HG03460 (cell line): ENCODE results near the gene TNNC1.

Experiments
- ATAC-seq: cut with Tn5 transposase; IDR thresholded peaks from one replicate; pipeline ENCODE4 v1.9.1; 2021; ENCODE audit not compliant: unreplicated experiment

Gene TNNC1

DNA sequence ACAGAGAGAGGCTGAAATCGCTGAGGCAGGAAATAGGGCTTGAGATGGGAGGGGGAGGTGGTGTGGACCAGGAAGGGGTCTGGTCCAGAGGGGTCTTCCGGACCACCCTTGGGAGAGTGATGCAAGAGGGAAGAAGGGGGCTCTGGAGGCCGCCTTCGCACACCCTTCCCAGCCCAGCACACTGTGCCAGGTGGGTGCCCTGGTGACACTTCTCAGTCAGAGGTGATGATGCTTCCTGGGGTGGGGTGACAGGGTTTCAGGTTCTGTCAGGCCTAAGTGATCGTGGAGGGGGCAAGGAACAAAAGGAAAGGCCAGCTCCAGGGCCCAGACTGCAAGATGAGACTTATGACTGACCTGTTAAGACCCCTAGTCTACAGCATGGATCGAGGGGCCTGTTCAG, 21.6 kb downstream of the TNNC1 start:
- no peak for ATAC-seq

DNA sequence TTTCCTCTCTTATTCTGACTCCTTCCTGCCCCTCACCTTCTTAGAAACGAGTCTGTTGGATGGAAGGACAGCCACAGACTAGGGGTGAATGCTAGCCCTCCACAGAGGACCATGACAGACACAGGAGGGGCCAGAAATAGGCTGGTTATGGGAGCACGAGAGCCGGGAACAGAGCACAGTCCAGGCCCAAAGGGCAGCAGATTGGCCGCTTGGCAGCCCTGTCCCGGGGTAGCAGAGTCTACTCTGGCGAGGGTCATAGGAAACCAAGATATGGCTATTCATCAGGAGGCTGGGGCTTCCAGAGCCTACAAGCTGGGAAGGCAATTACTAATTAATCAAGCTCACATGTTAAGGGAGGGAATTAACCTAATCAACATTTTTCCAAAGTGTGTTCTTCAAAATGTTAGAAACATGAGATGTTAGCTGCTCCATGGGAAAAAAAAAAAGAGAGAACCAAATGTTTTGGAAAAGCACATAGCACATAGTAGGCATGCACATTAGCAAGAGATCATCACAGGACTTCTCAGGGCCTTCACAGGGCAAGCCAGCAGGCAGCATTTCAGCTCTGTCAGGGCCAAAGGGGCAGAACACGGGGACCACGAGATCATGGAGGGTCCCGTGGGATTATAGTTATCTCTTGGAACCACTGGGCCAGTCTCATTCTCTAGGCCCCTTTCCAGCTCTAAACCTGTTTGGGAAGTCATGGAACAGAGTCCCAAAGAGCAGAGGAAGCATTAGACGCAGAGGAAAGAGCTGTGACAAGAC, 22.2 kb downstream of the TNNC1 start:
- ATAC-seq: no peak

DNA sequence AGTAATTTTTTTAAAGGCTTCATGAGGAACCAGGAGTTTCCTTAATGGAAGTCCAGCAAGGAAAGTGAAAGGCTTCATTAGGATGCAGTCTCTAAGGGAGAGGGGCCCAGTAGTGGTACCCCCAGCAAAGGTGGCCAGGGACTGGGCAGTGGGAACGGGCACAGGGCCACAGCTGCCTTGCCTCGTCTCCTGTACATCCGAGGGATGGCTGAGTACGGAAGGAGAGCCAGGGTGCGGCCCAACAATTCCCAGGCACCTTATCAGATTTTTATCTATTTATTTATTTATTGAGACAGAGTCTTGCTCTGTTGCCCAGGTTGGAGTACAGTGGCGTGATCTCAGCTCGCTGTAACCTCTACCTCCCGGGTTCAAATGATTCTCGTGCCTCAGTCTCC, 23.4 kb downstream of the TNNC1 start:
- ATAC-seq: no peak

DNA sequence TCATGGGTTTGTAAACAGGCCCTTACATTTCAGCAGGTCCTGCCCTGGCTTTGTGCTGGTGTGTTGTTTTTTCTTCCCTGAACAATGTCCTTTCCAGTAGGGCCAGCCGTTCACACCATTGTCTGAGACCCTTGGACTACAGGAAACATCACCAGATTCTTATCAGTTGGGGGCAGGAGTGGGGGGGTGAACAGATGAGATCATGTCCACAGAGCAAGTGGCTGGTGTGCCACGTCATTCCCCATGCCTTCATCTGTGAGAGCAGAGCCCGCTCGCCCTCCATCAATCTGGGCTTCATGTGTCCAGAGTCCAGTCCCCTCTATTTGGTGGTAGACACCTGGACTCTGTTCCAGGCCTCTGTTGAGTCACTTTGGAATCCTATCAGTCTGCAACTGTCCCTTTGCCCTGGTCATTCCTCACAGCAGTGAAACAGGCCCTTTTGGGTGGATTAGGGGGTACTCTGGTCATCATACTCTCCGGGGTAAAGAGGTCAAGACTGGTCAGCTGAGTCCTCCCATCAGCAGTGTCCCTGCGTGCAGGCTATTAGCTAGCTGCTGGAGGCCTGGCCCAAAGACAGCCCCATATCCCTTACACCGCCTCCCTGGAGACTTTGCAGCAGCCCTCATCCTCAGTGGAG, 23.9 kb downstream of the TNNC1 start:
- ATAC-seq: no peak

DNA sequence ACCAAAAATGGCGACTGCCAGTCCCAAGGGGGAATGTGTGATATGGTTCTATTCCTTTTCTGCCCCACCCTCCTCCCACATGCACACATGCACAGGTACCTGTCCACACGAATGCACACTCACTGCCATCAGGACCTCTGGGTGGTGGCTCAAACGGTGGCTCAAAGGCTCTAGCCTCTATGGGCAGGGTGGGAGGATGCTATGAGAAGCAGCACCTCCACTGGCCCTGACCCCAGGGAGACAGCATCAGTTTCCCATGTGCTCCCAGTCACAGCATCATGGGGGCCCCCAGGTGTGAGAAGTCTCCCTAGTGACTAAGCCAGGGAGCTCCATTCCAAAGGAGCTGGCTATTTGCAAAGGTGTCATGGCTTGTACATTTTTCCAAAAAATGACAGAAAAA, 24.8 kb downstream of the TNNC1 start:
- no peak for ATAC-seq

DNA sequence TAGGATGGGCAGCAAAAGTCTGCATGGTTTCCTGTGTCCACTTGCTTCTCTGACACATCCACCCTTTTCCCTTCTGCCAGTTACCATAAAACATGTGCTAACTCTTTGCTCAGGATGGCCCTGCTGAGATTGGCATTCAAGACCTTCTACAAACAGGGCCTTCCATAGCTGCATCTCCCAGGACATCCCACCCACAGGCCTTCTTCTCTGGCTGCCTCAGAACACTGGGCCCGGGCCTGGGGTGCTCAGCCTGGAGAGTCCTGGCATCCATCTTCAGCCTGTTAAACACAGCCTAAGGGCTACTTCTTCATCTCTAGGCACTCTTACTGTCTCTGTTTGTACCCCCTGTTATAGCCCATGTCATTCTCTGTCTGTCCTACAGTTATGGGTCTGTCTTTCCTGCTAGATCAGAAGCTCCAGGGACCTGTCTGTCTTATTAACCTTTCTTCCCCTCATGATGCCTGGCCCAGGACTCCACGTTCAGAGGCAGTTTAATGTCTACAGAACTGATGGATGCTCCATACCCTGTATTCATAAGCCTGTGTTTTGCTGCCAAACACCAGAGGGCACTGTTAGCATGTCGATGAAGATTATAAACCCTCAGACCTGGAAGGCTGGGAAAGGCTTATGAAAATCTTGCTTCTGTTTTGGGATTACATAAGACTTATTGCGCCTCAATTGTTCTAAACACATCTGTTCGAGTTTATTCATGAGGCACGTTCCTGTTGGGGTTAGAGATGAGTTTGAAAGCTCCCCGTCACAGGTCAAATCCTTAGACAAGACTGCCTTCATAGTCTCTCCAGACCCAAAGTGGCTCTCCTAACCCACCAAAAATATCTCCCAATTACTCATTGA, 25.5 kb downstream of the TNNC1 start:
- ATAC-seq: no peak

DNA sequence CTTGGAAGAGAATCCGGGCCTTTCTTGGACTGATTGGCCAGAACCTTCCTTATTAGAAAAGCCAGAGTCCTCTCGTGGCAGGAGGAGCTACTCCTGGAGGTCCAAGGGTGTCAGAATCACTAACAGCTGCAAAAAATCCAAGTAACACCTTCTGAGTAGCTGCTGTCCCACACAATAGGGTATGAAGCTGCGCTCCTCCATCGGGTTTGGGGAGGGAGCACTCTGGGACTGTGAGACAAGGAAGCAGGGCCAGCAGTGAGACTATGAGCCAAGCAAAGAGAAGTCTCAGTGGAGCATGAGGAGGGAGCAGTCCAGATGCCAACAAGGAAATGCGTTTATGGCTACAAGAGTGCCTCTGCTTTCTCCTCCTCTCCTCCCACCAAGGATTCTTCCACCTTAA, 30.7 kb downstream of the TNNC1 start:
- no peak for ATAC-seq

DNA sequence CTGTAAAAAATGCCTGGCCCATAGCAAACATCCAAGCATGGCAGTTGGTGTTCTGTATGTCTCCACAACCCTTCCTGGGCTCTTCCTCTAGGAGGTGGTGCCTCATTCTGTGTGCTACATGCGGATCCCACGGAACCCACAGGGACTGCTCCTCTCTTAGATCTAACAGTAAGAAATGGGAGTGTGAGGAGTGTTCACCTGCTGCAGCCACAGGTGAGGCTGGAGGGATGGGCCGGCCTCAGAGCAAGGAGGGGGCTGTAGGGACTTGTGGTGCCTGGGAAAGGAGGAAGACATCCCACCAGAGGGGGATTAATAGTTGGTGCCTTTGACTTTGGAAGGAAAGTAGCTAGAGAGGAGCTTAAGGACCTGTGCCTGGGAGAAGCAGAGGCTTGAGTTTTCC, 31.2 kb downstream of the TNNC1 start:
- no peak for ATAC-seq

DNA sequence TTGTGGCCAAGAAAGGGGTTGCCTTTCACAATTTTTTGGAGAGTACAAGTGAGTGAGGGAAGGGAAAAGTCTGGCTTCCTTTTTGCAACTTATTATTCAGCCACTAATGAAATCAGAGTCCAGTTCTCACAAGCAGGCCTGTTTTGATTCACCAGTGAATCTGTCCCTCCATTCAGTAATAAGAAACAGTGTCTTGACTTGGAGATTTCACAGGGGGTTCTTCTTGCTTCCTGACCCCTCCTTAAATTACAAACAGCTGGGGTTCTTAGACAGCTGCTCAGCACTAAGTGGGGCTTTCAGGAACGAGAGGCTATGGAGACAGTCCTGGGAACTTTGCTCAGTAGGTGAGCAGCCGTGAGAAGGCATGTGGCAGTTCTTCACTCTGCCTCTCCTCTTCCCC, 33.5 kb downstream of the TNNC1 start:
- no peak for ATAC-seq

DNA sequence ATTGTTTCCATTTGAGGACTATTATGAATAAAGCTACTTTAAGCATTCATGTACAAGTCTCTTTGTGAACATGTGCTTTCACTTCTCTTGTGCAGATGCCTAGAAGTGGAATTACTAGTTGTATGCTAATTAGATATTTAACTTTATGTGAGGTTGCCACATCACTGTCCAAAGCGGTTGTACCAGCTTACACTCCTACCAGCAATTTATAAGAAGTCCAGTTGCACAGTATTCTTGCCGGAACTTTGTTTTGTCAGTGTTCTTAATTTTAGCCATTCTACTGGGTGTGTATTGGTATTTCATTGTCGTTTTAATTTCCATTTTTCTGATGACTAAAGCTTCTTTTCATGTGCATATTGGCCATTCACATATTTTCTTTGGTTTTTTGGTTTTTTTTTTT, 38.0 kb downstream of the TNNC1 start:
- no peak for ATAC-seq

DNA sequence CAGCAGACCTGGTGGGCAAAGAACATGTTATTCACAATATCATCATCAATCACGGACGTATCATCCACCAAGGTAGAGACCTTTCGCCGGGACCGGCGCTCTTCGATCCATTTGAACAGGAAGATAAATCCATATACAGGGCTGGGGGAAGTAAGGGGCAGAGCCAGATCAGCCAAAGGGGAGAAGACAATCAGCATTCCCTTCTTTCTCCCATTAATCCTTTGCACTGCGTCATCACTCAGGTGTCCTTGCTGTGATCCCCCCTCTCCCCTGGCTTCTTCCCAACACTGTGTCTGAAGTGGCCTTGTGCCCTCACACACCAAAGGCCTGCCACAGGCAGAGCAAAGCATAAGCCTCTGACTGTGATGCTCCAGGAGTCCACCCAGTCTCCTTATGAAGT, 45.4 kb downstream of the TNNC1 start:
- ATAC-seq: no peak

DNA sequence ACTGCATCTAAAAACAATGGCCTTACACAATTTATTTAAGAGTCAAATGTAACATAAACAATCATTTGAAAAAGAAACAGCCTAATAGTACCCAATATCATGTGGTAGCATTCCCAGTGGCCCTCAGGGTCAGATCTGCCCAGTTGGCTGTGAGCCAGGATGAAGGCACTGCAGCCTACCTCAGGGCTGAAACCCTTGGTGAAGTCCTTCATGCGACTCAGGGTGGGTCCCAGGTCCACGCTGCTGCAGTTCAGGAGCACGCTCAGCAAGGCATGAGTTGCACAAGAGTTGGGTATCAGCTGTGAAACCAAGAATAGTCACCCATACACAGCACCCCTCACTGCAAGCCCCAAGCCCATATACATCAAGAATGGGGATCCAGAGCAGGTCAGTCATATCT, 46.1 kb downstream of the TNNC1 start:
- no peak for ATAC-seq

DNA sequence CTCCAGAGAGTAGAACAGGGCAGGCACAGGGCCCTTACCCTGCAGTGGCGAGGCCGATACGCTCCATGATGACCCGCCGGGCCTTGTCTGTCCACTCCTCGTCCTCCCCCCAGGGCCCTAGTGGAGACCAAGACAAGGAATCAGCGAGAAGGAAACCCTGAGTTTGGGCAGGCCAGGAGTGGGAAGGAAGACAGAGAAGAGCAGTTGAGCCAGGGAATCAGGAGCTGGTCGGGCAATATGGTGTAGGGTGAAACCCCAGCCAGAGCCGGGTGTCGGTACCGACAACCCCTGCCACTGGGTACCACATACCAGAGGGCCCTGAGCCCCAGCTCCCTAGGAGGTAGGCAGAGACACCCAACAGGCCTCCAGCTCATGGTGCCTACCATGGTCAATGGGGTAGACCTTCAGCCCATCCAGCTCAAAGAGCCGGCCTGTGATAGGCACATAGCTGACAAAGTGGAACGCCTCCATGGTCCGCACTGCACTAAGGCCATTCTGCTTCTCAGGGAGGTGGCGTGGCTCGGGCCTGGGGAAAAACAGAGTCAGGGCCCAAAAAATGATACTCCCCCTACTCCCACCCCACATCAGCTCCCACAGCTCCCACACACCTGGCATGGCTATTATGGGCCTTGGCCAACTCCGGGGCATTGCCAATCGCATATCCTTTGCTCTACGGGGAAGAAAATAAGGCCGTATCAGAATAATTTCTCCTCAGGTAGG, 46.9 kb downstream of the TNNC1 start:
- no peak for ATAC-seq

DNA sequence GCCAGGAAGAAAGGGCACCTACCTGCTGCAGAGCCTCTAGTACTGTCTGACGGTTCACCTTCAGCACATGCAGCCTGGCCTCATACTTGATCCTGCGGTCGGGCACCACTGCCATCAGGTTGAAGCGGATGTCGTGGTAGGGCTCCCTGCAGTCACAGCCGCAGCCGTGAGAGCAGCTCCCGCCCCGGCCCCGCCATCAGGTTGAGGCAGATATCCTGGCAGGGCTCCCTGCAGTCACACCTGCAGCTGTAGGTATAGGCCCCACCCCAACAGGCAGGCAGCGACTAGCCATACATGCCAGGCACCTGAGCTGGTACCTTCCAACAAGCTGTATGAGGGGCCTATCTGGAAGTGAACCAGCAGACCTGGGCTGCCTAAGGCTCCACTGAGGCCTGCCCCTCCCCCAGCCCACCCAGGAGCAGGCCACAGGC, 47.6 kb downstream of the TNNC1 start:
- no peak for ATAC-seq

DNA sequence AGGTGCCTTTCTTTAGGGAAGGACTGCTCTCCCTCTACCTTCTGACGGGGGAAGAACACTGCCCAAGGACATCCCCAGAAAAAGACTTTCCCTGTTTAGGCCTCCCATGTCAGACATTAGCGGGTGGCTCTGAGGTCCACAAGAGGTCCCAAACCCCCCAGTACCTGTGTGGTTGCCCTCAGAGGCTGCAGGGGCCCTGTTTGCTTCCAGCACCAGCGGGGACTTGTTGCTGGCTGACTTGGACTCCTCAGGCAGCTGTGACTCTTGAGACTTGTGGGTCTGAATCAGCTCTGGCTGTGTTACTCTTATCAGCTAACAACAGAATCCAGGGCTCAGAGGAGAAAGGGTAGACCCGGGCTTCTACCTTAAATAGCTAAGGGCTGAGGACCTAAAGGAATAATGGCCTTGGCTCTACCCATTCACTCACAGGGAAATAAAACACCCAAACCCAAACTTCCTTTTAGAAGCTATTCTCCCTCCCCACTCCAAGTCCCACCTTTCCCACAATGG, 48.2 kb downstream of the TNNC1 start:
- no peak for ATAC-seq

DNA sequence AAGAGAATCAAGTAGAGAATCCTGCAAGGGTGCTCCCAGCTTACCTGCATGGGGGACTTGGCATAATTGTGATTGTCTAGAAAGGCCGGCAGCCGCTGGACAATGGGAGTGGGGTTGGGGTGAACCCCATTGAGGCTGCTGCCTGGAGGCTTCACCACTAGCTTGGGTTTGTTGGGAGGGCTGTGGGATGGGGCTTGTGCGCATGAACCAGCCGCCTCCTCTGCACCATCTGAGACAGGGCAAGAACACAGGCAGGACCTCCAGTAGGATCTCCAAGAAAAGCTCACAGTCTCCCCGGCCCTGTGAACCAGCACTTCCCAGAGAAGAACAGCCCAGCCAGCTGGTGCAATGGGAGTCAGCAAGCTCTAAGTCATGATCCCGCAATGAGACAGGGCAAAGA, 48.8 kb downstream of the TNNC1 start:
- ATAC-seq: no peak

DNA sequence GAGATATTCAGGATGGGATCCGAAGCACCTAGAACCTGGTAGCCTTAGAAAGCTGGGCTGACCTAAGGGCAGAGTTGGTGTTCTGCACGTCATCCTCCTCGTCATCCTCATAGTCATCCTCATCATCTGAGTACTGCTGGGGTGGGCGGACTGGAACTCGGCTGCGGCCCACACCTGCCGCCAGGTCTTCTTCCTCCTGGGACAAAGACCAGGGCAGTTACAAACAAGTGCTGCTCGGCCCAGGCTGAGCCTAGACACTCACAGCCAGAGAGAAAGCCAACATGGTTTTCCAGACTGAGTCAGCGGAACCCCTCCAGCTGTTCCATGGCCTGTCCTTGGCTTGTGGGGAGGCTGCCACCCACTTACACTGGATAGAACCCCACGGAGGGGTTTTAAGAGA, 49.5 kb downstream of the TNNC1 start:
- no peak for ATAC-seq

DNA sequence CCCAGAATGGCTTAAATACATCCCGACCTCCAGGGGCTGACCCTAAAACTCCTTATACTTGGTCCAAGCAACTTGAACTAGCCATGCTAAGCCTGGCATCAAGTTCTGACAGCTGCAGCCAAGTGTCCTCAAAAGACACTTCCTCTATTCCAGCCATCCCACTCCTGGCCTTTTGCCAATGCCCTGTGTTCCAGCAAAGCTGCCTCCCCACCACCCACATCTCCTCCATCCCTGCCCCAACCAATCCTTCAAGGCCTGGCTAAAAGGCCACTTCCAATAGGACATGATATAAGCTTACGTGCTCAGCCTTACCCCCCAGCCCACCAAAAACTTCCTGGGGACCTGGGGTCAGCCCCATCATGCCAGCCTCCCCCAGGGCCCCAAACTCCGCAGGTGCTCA, 49.9 kb downstream of the TNNC1 start:
- no peak for ATAC-seq

DNA sequence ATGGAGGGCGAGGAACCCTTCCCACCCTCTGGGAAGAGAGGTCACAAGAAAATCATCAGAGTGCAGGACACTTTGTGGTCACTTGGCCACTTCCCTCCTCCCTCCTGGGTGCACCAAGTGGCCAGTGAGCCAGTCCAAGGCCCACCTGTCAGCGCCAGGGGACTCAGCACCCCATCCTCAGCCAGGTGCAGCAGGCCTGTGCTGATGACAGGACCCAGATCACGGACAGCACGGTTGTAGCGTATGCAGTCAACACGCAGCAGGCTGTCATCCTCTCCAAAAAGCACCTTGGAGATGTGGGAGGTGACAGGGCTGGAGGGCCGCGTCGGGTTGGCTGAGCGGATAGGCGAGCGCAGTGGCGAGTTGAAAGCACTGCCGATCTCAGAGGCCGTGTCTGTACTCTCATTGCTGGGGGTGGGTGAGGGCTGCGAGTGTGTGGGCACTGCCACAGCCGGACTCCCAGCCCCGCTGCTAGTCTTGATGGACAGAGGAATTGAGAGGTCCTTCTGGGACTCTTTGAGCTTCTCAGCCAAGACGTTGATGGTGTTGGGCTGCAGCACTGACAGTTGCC, 50.5 kb downstream of the TNNC1 start:
- ATAC-seq: no peak

DNA sequence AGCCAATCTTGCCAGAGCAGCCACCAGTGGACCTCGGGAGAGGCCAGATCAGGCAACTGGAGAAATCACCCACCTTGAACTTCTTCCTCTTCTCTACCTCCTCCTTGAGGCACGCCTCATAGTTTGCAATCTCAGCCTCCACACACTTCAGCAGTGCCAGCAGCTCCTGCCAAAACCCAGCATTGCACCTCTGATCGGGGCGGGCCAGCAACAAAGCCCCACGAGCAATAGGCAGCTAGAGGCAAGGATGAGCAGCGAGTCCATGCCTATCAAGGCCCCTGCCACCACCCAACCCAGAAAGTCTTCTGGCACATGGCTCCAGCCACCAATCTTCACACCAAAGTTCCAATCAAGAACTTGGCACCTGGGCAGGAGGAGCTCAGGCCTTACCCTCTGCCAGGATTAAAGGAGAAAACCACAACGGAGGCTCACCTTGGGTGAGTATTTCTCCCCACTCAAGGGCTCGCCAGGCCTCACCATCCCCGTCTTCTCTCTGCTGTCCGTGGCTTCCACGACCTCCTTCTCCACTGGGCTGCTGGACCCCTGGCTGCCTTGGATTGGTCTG, 51.1 kb downstream of the TNNC1 start:
- no peak for ATAC-seq
